Heart left ventricle (tissue), 13 donors: ENCODE results near the gene RTCB.

ENCODE experiments used
- CTCF ChIP-seq, 12 donors: fragments of 200-600 bp; sonication (generic) in 4 of 12; IDR thresholded peaks; one replicate each; pipeline versions ENCODE4 v1.5.0 to v1.8.0; 2018 to 2022; ENCODE audit warnings: antibody characterized with exemption in 12 of 12, mild to moderate bottlenecking in 5 of 12
- POLR2A ChIP-seq, 2 donors: fragments of 450-650 bp; IDR thresholded peaks; one replicate each; pipeline ENCODE4 v1.6.1; 2017; ENCODE audit warnings: antibody characterized with exemption in 2 of 2, mild to moderate bottlenecking in 2 of 2, moderate library complexity in 2 of 2
- donor health status: ischemic (EF 13 %, LVEDD 7.1; RV severe dilation, severe dysfunction).
- donor health status: DM: no; HTN: yes; CAD: no.
- donor health status: DM: no; HTN: no; CAD: no.
- donor health status: ischemic (EF 25% LVEDD 6.9; RV normal size, moderate dysfunction).
- donor health status: ischemic (EF 25% LVEDD 5.7; RV mildly dilated, moderate dysfunction).
- donor health status: ischemic (EF 35%, LVEDD 5.7; RV mildly dilated, moderate dysfunction).
- donor health status: nonischemic (EF 11% LVEDD 7.7; RV severe dilation, severe dysfunction).
- donor health status: DM: yes; HTN: yes; CAD: no.
- donor health status: PGD.
- donor health status: ischemic (EF 29% LVEDD 5.4; RV normal size, mild dysfunction).
- donor health status: nonischemic (EF 23%, LVEDD 6.1; RV moderate dilation, normal function).

- TF ChIP-seq POLR2A (IDR thresholded peaks at IDR 0.05) (no peak), CTCF (IDR thresholded peaks at IDR 0.05) (no peak)
Observed at GRCh38 chr22:32364210-32364609, 47.8 kb downstream of the RTCB start.
